IMR-90 (cell line): ENCODE results near the gene LPO. TPM values are rescaled to one million over a fixed set of nuclear protein-coding genes. Genes with fewer than 3 reads are reported as not detected.

ENCODE experiments used
- ATAC-seq: fragments of 200-7000 bp; cut with Tn5 transposase; 2 replicates; pipeline ENCODE4 v1.9.1; 2020; ENCODE audit warnings: low read depth, mild to moderate bottlenecking, moderate library complexity
- BruUV-seq: library from RNA; stranded (reverse); fragments of 400-500 nt; replicated peaks from 2 replicates; lab custom pipeline; 2021; lab: Mats Ljungman, UMichigan
- CTCF ChIA-PET: fragments of 300-600 bp; formaldehyde crosslinking; extraction: SDS; loops from one replicate; lab custom pipeline; 2021; ENCODE audit warnings: antibody characterized with exemption; lab: Yijun Ruan, JAX
- POLR2A ChIA-PET: fragments of 300-600 bp; sonication (Branson Sonifier 250); formaldehyde crosslinking; loops from one replicate; lab custom pipeline; 2022; ENCODE audit warnings: antibody characterized with exemption; ENCODE audit not compliant: unreplicated experiment; lab: Charles Lee
- DNase-seq: peaks from one replicate; pipeline ENCODE4 v3.0.0; 2013
- H2AFZ ChIP-seq: replicated peaks from 2 replicates; pipeline ENCODE3; 2013; ENCODE audit warnings: low read length, mild to moderate bottlenecking; ENCODE audit not compliant: poor library complexity
- H2AK5ac ChIP-seq: 2 replicates; pipeline ENCODE4 v1.6.1; 2013; ENCODE audit warnings: low read depth, low read length, inconsistent platforms
- H2AK9ac ChIP-seq: replicated peaks from 2 replicates; pipeline ENCODE3; 2013; ENCODE audit warnings: mild to moderate bottlenecking, low read depth, low read length, moderate library complexity; ENCODE audit not compliant: poor library complexity
- H2BK120ac ChIP-seq: 2 replicates; pipeline ENCODE4 v1.6.1; 2013; ENCODE audit warnings: low read depth, low read length, inconsistent platforms
- H2BK15ac ChIP-seq: 3 replicates; pipeline ENCODE4 v1.6.1; 2013; ENCODE audit warnings: low read depth, low read length, inconsistent platforms
- H2BK20ac ChIP-seq: 2 replicates; pipeline ENCODE4 v1.6.1; 2013; ENCODE audit warnings: low read depth, mild to moderate bottlenecking, inconsistent platforms, low read length, moderate library complexity
- H2BK5ac ChIP-seq: 2 replicates; pipeline ENCODE4 v1.6.1; 2013; ENCODE audit warnings: mild to moderate bottlenecking, low read depth, low read length, inconsistent platforms; ENCODE audit not compliant: poor library complexity, severe bottlenecking
- H3K14ac ChIP-seq: replicated peaks from 2 replicates; pipeline ENCODE4 v1.6.1; 2013; ENCODE audit warnings: low read depth, low read length, inconsistent platforms
- H3K18ac ChIP-seq: 2 replicates; pipeline ENCODE4 v1.6.1; 2013; ENCODE audit warnings: low read depth, low read length, control low read depth
- H3K23ac ChIP-seq: 2 replicates; pipeline ENCODE4 v1.6.1; 2013; ENCODE audit warnings: low read depth, low read length, inconsistent platforms
- H3K27ac ChIP-seq: 2 replicates; pipeline ENCODE4 v1.5.1; 2013; ENCODE audit warnings: mild to moderate bottlenecking, control low read depth, low read length; ENCODE audit not compliant: insufficient read depth
- H3K27me3 ChIP-seq: 2 replicates; pipeline ENCODE4 v1.6.1; 2013; ENCODE audit warnings: low read length; ENCODE audit not compliant: control insufficient read depth, insufficient read depth
- H3K36me3 ChIP-seq: 2 replicates; pipeline ENCODE4 v1.6.1; 2013; ENCODE audit warnings: low read length, mixed read lengths; ENCODE audit not compliant: control insufficient read depth, insufficient read depth
- H3K4ac ChIP-seq: 2 replicates; pipeline ENCODE4 v1.6.1; 2013; ENCODE audit warnings: low read depth, low read length, inconsistent platforms
- H3K4me1 ChIP-seq: 2 replicates; pipeline ENCODE4 v1.6.1; 2013; ENCODE audit warnings: low read length, mixed read lengths; ENCODE audit not compliant: control insufficient read depth, insufficient read depth
- H3K4me2 ChIP-seq: 2 replicates; pipeline ENCODE4 v1.6.1; 2013; ENCODE audit warnings: low read depth, mild to moderate bottlenecking, control low read depth, low read length, moderate library complexity
- H3K4me3 ChIP-seq: 2 replicates; pipeline ENCODE4 v1.5.1; 2013; ENCODE audit warnings: low read depth, mild to moderate bottlenecking, control low read depth, low read length, moderate library complexity; ENCODE audit not compliant: insufficient read depth
- H3K56ac ChIP-seq: 2 replicates; pipeline ENCODE4 v1.6.1; 2013; ENCODE audit warnings: low read length, inconsistent platforms; ENCODE audit not compliant: insufficient read depth; ENCODE audit errors: extremely low read depth
- H3K79me1 ChIP-seq, 2 experiments: 2 replicates each; pipeline ENCODE4 v1.6.1; 2013; ENCODE audit warnings: low read length in 2 of 2, inconsistent platforms in 1 of 2, low read depth in 1 of 2
- H3K9ac ChIP-seq: 2 replicates; pipeline ENCODE4 v1.6.1; 2013; ENCODE audit warnings: low read depth, low read length, control low read depth
- H3K9me1 ChIP-seq: 2 replicates; pipeline ENCODE4 v1.6.1; 2013; ENCODE audit warnings: low read length, inconsistent platforms; ENCODE audit not compliant: insufficient read depth
- H3K9me3 ChIP-seq: 2 replicates; pipeline ENCODE4 v1.6.1; 2013; ENCODE audit warnings: low read length; ENCODE audit not compliant: control insufficient read depth, insufficient read depth
- H4K20me1 ChIP-seq: 2 replicates; pipeline ENCODE4 v1.6.1; 2013; ENCODE audit warnings: low read length, inconsistent platforms; ENCODE audit not compliant: insufficient read depth
- H4K5ac ChIP-seq: 2 replicates; pipeline ENCODE4 v1.6.1; 2013; ENCODE audit warnings: mild to moderate bottlenecking, low read depth, low read length, control low read depth
- H4K8ac ChIP-seq, 2 experiments: 2 replicates each; pipeline ENCODE4 v1.6.1; 2013; ENCODE audit warnings: low read depth in 2 of 2, low read length in 2 of 2, control low read depth in 1 of 2, inconsistent platforms in 1 of 2
- H4K91ac ChIP-seq: 2 replicates; pipeline ENCODE4 v1.6.1; 2013; ENCODE audit warnings: low read depth, low read length, inconsistent platforms; ENCODE audit not compliant: insufficient read depth
- CEBPB ChIP-seq: IDR thresholded peaks from 2 replicates; pipeline ENCODE4 v1.6.1; 2012; ENCODE audit warnings: low read depth, low read length, improper control_type of control experiment
- CHD1 ChIP-seq: IDR thresholded peaks from 2 replicates; pipeline ENCODE4 v1.6.1; 2012; ENCODE audit warnings: low read depth, low read length, improper control_type of control experiment
- RAD21 ChIP-seq: IDR thresholded peaks from 2 replicates; pipeline ENCODE4 v1.6.1; 2012; ENCODE audit warnings: low read length, improper control_type of control experiment
- WGBS, 2 experiments: methylation state at CpG; one replicate each; pipeline versions ENCODE4 v1.1.5 to v1.1.7; 2013; ENCODE audit warnings: missing lambda C conversion rate in 2 of 2; ENCODE audit not compliant: insufficient read length in 1 of 2; ENCODE audit errors: extremely low coverage in 2 of 2; 5-methylcytosine and 5-hydroxymethylcytosine counted together
- dilution Hi-C: fragments of 300-500 bp; cut with HindIII; formaldehyde crosslinking; loops from one replicate; pipeline ENCODE4 v1.14.3; 2018; ENCODE audit warnings: low sequenced_read_pairs; ENCODE audit not compliant: unreplicated experiment
- in situ Hi-C: fragments of 300-500 bp; cut with MboI; formaldehyde crosslinking; loops from 3 replicates; pipeline ENCODE4 v1.14.3; 2019; ENCODE audit warnings: low sequenced_read_pairs, inconsistent platforms, mixed read lengths
- intact Hi-C: fragments of 100-400 bp; cut with micrococcal nuclease; formaldehyde crosslinking; loops from 2 replicates; pipeline ENCODE4 v1.10.0; 2022
- polyA plus RNA-seq, 3 experiments: library from polyadenylated mRNA; depleted of rRNA; stranded (reverse); fragments of >200 nt; gene quantifications; 2 replicates each; pipeline ENCODE4 v1.2.3, GENCODE V29; 2012; ENCODE audit warnings: low replicate concordance in 1 of 3
- total RNA-seq: library from RNA; depleted of rRNA; stranded (reverse); fragments of >200 nt; gene quantifications from 2 replicates; pipeline ENCODE4 v1.2.3, GENCODE V29; 2012

The LPO gene
- total and polyA plus RNA-seq, 2 of the 4 experiments (the other 2 are of a cell fraction) = not detected

- dilution Hi-C loops = no loop called here
- WGBS, 2 experiments = no CpG with 5 or more reads among the region's 3 CpGs
- Histone ChIP-seq H3K27ac (no peak overlapping the region), H4K8ac (no peak overlapping the region), H2BK5ac (no peak overlapping the region), H3K4ac (no peak overlapping the region), H3K36me3 (no peaks in the 10 kb centered on the region), H2BK15ac (no peak overlapping the region), H3K4me3 (no peak overlapping the region), H3K14ac (no peak overlapping the region), H2BK20ac (no peak overlapping the region), H3K27me3 (peaks cover 16% of the 10 kb centered on the region), H2AK9ac (no peak overlapping the region), H3K18ac (no peak overlapping the region), H3K9me3 (no peaks in the 10 kb centered on the region), H3K79me1 (no peaks in the 10 kb centered on the region), H3K56ac (no peak overlapping the region), H3K4me1 (no peaks in the 10 kb centered on the region), H4K91ac (no peak overlapping the region), H2AFZ (no peak overlapping the region), H3K9ac (no peak overlapping the region), H3K23ac (no peak overlapping the region), H4K5ac (no peak overlapping the region), H3K9me1 (no peaks in the 10 kb centered on the region), H2AK5ac (no peak overlapping the region), H4K20me1 (no peaks in the 10 kb centered on the region), H3K4me2 (no peak overlapping the region), H2BK120ac (no peak overlapping the region)
- ATAC-seq (no peak), DNase-seq (no peak)
- ChIA-PET POLR2A (no interaction called here), CTCF (no interaction called here)
- intact Hi-C loops = no loop called here
- TF ChIP-seq CEBPB (no peak), RAD21 (no peak), CHD1 (no peak)
- BruUV-seq = no TSS peak
- in situ Hi-C loops = no loop called here
Observed at GRCh38 chr17:58233543-58233942, 4.8 kb upstream of the LPO start.
